AG08396 (cell line): ENCODE data around the gene SEMA6A.

Experiments
- DNase-seq: peaks from one replicate; pipeline ENCODE4 v3.0.0; 2012; ENCODE audit warnings: low spot score, mixed read lengths

Gene SEMA6A

GRCh38 chr5:116465411-116465810, 109.2 kb downstream of the SEMA6A start:
- no peak for DNase-seq

GRCh38 chr5:116464144-116464708, 110.4 kb downstream of the SEMA6A start:
- DNase-seq, result no peak

GRCh38 chr5:116462500-116462899, 112.1 kb downstream of the SEMA6A start:
- DNase-seq, result no peak

GRCh38 chr5:116459301-116459700, 115.3 kb downstream of the SEMA6A start:
- no peak for DNase-seq

GRCh38 chr5:116457062-116457461, 117.6 kb downstream of the SEMA6A start:
- no peak for DNase-seq

GRCh38 chr5:116456036-116456435, 118.6 kb downstream of the SEMA6A start:
- DNase-seq, result no peak

GRCh38 chr5:116455061-116455460, 119.6 kb downstream of the SEMA6A start:
- DNase-seq, result no peak

- DNase-seq, result peak; percentile 73
Observed at GRCh38 chr5:116454417-116454927, 120.2 kb downstream of the SEMA6A start.

GRCh38 chr5:116453988-116454411, 120.6 kb downstream of the SEMA6A start:
- peak; percentile 20 for DNase-seq

- DNase-seq, result no peak
Observed at GRCh38 chr5:116452774-116453368, 121.8 kb downstream of the SEMA6A start.

- DNase-seq, result no peak
Observed at GRCh38 chr5:116451905-116452450, 122.6 kb downstream of the SEMA6A start.

- DNase-seq, result no peak
Observed at GRCh38 chr5:116451066-116451465, 123.6 kb downstream of the SEMA6A start.

GRCh38 chr5:116449458-116449857, 125.2 kb downstream of the SEMA6A start:
- DNase-seq, result no peak

- DNase-seq, result no peak
Observed at GRCh38 chr5:116448870-116449427, 125.7 kb downstream of the SEMA6A start.

- no peak for DNase-seq
Observed at GRCh38 chr5:116448450-116448849, 126.2 kb downstream of the SEMA6A start.

GRCh38 chr5:116446356-116447005, 128.1 kb downstream of the SEMA6A start:
- no peak for DNase-seq

- DNase-seq, result no peak
Observed at GRCh38 chr5:116445311-116445710, 129.3 kb downstream of the SEMA6A start.

GRCh38 chr5:116444373-116445295, 130.0 kb downstream of the SEMA6A start:
- DNase-seq, result no peak

- DNase-seq, result no peak
Observed at GRCh38 chr5:116442931-116443551, 131.6 kb downstream of the SEMA6A start.

GRCh38 chr5:116442095-116442534, 132.5 kb downstream of the SEMA6A start:
- peak; percentile 38 for DNase-seq

- DNase-seq, result no peak
Observed at GRCh38 chr5:116441223-116441622, 133.4 kb downstream of the SEMA6A start.
